ENCODE measurements around the gene CRACDL.

CRACDL gene

DNA sequence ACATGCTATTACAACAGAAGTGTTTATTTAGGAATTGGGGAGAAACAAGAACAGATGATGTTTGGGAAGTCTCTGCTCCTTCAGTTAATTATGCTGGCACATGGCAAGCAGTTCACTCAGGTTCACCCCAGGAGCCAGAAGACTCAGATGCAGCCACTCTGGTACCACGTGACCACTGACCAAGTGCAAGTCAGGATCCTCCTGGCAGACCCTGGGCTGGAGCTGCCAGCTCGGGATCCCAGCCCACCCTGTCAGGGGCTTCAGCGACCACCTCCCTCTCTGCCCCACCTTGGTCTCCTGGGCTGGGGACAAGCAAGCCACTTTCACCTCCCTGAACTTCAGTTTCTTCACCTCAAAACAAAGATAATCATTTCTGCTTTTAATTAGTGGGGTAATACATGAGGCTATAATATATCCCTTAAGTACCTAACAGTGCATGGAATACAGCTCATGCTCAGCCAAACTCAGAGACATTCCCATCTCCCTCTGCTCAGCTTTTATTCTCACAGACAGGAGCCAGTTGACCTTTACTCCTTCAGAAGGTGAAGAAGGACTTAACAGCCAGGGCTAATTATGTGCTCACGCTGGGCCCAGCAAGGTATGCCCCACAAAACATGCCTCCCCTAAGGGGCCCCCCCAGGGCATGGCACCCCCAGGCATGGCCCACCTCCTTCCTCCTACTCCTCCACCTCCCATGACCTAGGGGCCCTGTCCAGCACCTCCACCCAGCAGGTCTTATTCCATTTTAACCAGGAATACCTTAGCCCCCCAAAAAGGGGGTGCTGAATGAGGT is 11.8 kb downstream of the CRACDL start:
- TF ChIP-seq, protein P1, sequence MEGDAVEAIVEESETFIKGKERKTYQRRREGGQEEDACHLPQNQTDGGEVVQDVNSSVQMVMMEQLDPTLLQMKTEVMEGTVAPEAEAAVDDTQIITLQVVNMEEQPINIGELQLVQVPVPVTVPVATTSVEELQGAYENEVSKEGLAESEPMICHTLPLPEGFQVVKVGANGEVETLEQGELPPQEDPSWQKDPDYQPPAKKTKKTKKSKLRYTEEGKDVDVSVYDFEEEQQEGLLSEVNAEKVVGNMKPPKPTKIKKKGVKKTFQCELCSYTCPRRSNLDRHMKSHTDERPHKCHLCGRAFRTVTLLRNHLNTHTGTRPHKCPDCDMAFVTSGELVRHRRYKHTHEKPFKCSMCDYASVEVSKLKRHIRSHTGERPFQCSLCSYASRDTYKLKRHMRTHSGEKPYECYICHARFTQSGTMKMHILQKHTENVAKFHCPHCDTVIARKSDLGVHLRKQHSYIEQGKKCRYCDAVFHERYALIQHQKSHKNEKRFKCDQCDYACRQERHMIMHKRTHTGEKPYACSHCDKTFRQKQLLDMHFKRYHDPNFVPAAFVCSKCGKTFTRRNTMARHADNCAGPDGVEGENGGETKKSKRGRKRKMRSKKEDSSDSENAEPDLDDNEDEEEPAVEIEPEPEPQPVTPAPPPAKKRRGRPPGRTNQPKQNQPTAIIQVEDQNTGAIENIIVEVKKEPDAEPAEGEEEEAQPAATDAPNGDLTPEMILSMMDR (IDR thresholded peaks at IDR 0.05) = no peak

DNA sequence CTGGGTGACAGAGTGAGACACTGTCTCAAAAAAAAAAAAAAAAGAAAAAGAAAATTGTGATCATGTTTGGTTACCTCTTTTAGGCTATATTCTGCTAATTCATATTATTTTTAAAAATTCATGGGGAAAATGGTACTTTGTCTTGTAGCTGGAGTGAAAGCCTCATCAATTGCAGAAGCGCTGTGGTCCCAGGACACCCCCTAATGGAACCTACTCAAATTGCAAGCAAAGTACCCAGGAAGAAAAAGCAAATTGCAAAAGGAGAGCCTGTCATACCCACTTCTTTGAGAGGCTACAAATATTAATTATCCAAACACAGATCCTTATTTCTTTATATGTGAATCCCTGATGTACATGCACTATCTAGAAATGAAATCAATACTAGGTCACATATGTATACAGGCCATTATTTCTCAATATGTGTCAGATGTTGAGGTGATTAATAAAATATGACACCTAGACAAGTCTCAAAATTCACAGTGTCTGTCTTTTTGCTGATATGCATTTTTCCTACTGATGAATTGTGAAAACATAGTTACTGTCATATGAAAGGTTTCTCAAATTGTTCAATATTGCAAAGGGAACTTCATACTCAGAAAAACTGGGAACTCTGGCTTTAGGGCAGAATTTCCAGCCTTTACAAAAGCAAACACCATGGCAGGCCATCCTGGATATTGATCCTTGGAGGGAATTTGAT is 12.6 kb downstream of the CRACDL start:
- TF ChIP-seq, protein P1 (IDR thresholded peaks at IDR 0.05) = peak; percentile 34; the same call in 1 of the 2 replicates

DNA sequence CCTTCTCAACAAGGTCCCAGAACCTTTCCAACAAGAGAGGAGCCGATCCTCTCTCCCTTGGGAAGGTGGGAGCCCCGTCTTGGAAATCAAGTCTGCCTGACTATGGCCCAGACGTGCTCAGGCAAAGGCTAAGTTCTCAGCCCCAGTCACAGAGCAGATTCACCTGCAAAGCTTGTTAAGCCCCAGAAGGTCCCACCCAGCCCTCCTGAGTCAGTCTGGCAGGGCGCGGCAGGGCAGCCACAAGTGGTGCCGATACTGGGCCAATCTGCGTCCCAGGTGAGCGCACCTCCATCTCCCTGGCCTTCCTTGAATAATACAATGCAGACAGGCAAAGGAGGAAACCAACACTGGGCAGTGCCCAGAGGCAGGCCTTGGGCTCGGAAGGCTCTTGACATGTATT is 15.0 kb downstream of the CRACDL start:
- TF ChIP-seq, protein P1 (IDR thresholded peaks at IDR 0.05) = no peak

DNA sequence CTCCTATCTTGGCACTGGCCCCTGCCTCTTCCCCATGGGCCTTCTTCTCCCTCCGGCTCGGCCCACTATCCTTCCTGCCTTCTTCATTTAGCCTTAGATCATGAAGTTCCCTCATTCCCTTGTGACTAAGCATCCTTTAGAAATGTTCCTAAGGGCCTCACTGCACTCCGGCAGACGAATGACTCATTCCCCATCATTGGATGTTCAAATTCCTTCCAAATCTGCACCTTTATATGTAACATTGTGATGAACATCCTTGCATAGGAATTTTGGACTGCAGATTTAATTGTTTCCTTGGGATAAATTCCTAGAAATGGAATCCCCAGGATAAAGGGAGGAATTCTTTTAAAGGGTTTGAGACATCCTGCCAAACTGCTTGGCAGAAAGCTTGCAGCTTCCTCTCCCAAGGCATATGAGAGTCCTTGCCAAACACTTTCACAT is 19.0 kb downstream of the CRACDL start:
- TF ChIP-seq, protein P1 (IDR thresholded peaks at IDR 0.05) = no peak

DNA sequence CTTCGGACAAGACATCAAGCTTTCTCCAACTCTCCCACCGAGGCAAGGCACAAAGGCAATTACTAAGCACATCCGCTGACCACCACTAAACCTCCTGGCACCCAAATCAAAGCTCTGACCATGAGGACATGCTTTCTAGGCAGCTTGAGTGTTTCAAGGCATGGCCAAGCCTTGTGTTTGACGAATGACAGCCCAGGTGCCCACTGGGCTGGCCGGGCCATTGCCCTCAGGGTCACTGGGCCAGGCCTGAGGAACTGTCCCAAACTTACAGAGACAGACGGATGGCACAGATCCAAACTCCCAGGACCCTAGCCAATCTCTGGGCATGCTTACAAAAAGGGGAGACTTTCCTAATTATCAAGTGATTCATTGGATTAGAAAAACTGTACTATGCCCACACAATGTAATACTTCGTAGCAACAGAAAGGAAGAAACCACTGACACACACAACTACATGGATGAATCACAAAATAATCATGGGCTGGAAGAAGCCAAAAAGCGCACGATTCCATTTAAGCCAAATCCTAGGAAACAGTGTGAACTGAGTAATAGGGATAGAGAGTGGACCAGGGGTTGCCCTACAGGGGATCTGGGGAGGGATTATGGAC is 20.2 kb downstream of the CRACDL start:
- TF ChIP-seq, protein P1 (IDR thresholded peaks at IDR 0.05) = no peak

DNA sequence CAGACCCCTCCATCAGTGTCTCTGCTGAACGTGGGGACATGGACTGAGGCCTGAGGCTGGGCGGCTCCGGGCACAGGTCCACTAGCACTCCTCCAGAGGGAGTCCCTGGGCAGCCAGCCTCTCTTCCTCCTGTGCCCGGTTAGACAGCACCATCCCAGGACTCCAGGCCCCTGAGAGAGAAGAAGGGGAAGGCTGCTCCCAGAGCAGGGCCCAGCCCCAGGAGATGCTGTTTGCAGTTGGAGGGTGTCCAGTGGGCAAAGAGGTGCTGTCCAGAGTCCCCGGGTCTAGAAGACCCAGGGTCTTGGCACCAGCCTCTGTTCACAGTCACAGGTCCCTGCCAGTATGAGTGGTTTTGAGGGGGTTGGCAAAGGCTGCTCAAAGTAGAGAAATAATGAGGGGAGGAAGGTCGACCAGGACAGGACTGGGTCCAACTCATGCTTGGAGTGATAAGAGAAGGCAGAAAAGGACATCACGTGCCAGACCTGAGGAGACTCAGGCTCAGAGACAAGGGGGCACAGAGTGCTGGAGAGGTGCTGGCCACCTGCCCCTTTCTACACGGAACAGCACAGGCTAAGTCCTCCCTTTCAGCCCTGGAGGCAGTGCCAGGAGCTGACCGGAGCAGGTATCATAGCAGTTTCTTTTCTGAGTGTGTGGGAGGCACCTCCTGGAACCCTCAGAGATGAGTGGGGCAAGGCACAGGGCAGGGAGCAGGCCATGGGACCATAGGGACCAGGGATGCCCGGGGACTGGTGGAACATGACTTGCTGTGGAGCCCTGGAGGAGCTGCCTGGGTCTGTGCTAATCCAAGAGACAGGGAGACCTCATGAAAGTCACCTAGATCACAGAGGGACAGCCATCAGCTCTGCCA is 21.1 kb downstream of the CRACDL start:
- TF ChIP-seq, protein P1 (IDR thresholded peaks at IDR 0.05) = no peak
